Neuron (in vitro differentiated cells): ENCODE results near the gene BIRC7.

Source experiments
- H2AFZ ChIP-seq: one replicate; pipeline ENCODE4 v1.6.1; 2013; ENCODE audit warnings: low read depth, mild to moderate bottlenecking, inconsistent platforms, low read length, moderate library complexity
- H3K27me3 ChIP-seq: one replicate; pipeline ENCODE4 v1.6.1; 2013; ENCODE audit warnings: low read length; ENCODE audit not compliant: insufficient read depth
- H3K36me3 ChIP-seq: one replicate; pipeline ENCODE4 v1.6.1; 2013; ENCODE audit warnings: low read length; ENCODE audit not compliant: insufficient read depth
- H3K4me1 ChIP-seq: one replicate; pipeline ENCODE4 v1.6.1; 2013; ENCODE audit warnings: low read length; ENCODE audit not compliant: insufficient read depth
- H3K4me3 ChIP-seq: 2 replicates; pipeline ENCODE4 v1.5.1; 2013; ENCODE audit warnings: mild to moderate bottlenecking, low read length, moderate library complexity
- H3K9me3 ChIP-seq: one replicate; pipeline ENCODE4 v1.6.1; 2013; ENCODE audit warnings: low read length

Gene BIRC7

DNA sequence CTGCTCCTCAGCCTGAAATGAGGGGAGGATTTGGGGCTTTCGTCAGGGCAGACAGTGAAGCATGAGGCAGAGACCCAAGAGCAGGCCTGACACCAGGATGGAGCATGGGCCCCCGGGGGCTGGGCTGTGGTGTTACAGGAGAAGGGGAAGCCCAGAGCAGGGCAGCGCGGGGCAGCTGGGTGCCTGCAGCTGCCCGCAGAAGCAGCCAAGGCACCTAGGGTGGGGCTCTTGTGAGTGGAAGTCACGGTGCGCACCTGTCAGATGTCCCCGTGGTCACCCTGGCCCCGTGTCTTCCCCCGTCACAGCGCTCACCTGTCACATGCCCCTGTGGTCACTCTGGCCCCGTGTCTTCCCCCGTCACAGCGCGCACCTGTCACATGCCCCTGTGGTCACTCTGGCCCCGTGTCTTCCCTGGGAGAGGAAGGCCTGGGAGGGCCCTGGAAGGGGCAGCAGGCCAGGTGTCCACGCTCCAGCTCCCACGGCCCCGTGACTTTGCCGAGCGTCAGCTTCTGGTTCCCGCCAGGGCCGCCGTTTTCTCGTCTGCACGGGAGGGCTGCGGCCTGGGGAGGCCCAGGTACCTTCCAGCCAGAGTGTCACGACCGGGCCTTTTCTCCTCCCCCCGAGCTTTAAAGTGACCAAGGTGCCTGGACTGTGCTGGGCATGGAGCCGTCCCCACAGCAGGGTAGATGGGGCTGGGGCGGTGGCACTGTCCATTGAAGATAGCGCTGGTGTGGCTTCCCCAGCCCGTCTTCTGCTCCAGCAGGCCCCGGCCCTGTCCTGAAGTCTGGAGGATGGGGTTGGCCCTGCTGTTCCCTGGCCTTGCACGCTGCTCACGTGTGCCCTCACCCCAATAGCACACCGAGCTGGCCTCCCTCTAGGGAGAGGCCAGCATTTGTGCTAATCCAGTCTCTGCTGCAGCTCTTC lies 46.3 kb downstream of the BIRC7 start:
- Histone ChIP-seq H3K36me3 (peaks cover 68% of the 10 kb centered on the region), H3K4me3 (no peak overlapping the region), H3K4me1 (no peaks in the 10 kb centered on the region), H3K9me3 (no peaks in the 10 kb centered on the region), H3K27me3 (no peaks in the 10 kb centered on the region), H2AFZ (no peak overlapping the region)

DNA sequence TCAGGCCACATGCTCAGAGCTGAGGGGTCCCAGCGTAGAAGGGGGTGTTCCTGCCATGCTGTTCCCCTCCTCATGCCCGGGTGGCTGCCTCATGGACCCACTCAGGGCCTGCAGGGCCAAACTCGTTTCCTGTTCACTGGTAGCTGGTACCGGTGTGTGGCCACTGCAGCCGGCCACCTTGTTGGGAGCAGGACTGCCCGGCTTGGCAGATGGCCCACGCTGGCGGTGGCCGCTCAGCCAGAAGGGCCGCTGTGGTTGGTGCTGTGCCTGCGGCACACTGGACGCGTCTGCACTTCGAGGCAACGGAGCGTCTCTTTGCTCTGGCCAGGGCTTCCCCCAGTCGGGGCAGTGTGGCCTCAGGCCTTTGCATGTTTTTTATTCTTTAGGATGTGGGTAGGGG lies 47.2 kb downstream of the BIRC7 start:
- H3K9me3 ChIP-seq = no peaks in the 10 kb centered on the region
- peaks cover 66% of the 10 kb centered on the region for H3K36me3 ChIP-seq

DNA sequence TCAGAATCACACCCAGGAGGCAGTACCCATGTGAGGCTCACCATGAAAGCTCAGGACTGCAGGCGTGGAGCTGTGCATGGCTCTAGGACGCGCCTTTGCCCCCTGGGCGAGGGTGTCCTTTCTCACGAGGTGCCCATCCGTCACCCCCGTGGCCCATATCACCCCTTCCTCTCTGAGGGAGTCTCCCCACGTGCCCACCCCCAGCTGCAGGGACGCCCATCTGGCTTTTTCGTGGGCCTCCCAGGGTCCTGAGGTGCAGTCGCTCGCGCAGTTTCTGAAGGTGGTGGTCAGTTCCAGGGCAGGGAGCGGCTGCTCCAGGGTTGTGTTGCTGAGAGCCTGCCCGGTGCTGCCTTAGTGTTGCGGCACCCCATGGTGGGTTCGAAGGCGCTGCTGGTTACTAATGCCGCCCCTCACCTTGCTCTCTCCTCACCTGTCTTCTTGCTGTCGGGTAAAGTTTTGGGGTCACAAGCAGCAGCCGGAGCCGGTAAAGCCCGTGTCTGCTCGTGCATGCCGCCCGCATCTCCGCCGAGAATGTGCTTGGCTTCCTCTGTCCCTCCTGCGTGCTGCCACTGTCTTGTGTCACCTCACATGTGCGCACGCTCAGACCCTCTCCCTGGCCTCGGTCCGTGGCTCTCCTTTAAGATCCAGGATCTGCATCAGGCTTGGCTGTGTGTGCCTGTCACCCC lies 47.8 kb downstream of the BIRC7 start:
- no peak overlapping the region for H3K4me3 ChIP-seq
- H3K27me3 ChIP-seq = no peaks in the 10 kb centered on the region
- H3K36me3 ChIP-seq = peaks cover 66% of the 10 kb centered on the region
- H3K9me3 ChIP-seq = no peaks in the 10 kb centered on the region
- no peaks in the 10 kb centered on the region for H3K4me1 ChIP-seq
- no peak overlapping the region for H2AFZ ChIP-seq

More for the DNA sequence above, 47.2 kb downstream of the BIRC7 start:
- H3K4me3 ChIP-seq = no peak overlapping the region
- no peaks in the 10 kb centered on the region for H3K27me3 ChIP-seq
- H3K4me1 ChIP-seq = no peaks in the 10 kb centered on the region
- no peak overlapping the region for H2AFZ ChIP-seq

DNA sequence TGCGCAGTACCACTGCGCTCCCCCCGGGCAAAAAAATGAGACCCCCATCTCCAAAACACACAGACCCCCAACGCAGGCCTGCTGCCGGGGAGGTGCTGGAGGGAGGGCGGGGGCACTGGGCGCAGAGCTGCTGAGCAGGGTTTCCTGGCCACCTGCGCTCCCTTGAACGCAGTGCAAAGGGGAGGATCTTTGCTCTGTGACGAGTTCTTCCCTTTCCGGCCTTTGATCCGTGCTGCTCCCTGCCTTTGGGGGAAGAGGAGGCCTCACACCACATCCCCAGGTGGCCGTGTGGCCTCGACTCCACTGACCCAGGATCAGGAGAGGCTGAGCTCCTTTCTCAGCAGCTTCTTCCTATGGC lies 48.4 kb downstream of the BIRC7 start:
- H3K4me3 ChIP-seq = no peak overlapping the region
- no peaks in the 10 kb centered on the region for H3K27me3 ChIP-seq
- no peak overlapping the region for H2AFZ ChIP-seq
- H3K4me1 ChIP-seq = no peaks in the 10 kb centered on the region
- H3K9me3 ChIP-seq = no peaks in the 10 kb centered on the region
- H3K36me3 ChIP-seq = peaks cover 66% of the 10 kb centered on the region

DNA sequence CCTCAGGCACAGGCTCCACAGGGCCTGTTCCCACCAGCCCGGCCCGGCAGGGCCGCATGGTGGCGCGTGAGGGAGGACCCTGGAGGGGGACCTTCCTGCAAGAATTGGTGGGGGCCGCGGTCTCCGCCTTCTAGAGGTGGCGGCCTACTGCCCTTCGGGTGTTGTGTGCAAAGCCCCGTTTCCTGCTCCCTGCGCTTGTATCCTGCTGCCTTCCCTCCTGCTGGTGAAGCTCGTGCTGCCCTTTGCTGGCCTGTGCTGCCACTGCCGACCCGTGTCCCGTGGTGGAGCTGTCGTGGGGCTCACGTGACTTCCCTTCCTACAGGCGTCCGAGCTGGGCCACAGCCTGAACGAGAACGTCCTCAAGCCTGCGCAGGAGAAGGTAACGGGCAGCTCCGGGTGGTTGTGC lies 48.8 kb downstream of the BIRC7 start:
- Histone ChIP-seq H3K4me3 (no peak overlapping the region), H3K36me3 (peaks cover 64% of the 10 kb centered on the region), H3K9me3 (no peaks in the 10 kb centered on the region), H3K4me1 (no peaks in the 10 kb centered on the region), H2AFZ (no peak overlapping the region), H3K27me3 (no peaks in the 10 kb centered on the region)

DNA sequence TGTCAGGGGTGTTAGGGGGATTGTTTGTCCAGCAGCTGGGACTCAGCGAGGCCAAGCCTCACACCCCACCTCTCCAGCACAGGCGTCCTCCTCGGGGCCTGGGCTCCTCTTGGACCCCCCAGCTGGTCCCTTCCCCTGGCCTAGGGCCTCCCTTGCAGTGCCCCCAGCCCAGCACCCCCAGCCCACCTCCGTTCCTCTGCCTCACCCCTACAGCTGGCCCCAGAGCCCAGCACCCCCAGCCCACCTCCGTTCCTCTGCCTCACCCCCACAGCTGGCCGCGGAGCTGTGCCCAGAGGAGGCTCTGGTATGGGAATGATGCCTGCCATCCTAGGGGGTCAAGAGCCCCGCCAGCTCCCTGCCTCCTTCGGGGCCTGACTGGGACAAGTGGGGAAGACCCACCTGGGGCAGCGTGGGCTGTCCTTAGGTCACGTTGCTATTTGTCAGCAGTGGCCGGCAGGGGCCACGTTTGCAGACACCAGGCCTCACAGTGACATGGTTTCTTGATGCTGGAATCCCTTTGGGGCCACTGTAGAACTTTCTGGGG lies 49.3 kb downstream of the BIRC7 start:
- Histone ChIP-seq H2AFZ (no peak overlapping the region), H3K4me1 (no peaks in the 10 kb centered on the region), H3K9me3 (no peaks in the 10 kb centered on the region), H3K4me3 (no peak overlapping the region), H3K27me3 (no peaks in the 10 kb centered on the region), H3K36me3 (peaks cover 61% of the 10 kb centered on the region)

DNA sequence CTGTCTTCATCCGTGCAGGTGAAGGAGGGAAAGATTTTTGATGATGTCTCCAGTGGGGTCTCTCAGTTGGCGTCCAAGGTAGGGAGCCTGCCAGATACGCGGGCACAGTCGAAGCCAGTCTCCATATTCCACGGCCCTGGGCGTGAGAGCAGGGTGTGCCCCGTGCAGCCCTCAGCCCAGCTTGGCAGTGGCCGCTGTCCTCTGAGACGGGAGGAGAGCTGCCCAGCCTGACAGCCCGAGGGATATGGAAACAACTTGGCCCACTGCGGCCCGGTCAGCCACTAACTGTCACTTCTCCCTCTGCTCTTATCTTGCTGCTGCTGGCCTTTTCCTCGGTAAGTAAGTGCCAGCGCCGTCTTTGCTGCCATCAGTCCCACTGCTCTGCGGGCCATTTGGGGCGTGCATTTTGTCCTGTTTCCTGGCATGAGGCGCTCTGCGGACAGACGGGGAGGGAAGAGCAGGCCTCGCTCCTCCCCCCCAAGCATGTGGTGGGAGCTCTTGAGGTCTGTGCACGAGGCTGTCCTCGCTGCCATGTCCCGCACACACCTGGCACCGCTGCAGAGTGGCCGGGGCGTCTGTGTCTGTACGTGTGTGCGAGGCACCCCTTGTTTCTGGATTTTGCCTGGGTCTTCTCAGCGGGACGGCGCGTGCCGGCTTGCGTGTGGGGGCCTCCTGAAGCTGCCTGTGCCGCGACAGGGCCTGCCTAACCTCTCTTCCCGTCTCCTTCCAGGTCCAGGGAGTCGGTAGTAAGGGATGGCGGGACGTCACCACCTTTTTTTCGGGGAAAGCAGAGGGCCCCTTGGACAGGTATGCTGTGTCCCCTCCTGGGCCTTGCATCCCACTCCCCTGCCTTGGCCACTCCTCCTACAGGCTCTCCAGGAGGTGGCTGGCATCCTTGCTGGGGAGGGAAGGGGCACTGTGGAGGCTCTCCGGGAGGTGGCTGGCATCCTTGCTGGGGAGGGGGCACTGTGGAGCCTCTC lies 50.2 kb downstream of the BIRC7 start:
- H3K36me3 ChIP-seq = peaks cover 54% of the 10 kb centered on the region
- no peak overlapping the region for H3K4me3 ChIP-seq
- no peaks in the 10 kb centered on the region for H3K9me3 ChIP-seq
- H2AFZ ChIP-seq = no peak overlapping the region
- no peaks in the 10 kb centered on the region for H3K4me1 ChIP-seq
- no peaks in the 10 kb centered on the region for H3K27me3 ChIP-seq

DNA sequence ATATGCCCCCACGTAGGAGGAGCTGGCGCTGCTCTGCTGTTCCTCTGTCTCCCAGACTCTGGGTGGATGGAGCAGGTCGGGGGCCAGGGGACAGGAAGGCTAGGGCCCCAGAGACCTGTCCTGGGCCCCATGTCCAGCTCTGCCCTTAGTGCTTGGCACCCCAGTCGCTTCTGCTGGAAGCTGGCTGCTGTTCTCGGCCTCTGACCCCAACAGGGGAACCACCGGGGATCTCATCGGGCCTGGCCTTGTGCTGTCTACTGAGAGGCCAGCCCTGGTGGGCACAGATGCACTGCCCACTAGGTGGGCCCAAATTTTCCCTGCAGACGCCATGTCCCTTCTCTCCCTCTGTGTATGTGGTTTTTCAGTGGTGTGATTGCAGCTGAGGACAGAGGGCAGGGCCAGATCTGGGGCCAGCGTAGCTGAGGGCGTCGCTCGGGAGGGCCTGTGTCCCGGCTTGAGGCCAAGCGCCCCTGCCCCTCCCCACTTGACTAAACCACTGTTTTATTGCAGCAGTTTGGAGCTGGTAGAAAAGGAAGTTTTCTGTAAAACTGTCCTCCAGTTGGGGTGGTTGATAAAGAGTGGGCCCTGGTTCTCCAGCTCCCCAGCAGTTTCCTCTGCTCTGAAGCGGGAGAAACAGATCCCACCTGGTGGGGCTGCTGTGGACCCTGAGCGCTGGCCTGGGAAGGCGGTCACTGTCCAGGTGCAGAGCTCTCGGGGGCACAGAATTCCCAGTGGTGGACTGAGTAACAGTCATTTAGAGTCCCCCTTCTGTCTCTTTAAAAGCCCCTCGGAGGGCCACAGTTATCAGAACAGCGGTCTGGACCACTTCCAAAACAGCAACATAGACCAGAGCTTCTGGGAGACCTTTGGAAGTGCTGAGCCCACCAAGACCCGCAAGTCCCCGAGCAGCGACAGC lies 51.3 kb downstream of the BIRC7 start:
- Histone ChIP-seq H3K9me3 (no peaks in the 10 kb centered on the region), H3K27me3 (no peaks in the 10 kb centered on the region), H2AFZ (no peak overlapping the region), H3K4me3 (no peak overlapping the region), H3K4me1 (no peaks in the 10 kb centered on the region), H3K36me3 (peaks cover 46% of the 10 kb centered on the region)

DNA sequence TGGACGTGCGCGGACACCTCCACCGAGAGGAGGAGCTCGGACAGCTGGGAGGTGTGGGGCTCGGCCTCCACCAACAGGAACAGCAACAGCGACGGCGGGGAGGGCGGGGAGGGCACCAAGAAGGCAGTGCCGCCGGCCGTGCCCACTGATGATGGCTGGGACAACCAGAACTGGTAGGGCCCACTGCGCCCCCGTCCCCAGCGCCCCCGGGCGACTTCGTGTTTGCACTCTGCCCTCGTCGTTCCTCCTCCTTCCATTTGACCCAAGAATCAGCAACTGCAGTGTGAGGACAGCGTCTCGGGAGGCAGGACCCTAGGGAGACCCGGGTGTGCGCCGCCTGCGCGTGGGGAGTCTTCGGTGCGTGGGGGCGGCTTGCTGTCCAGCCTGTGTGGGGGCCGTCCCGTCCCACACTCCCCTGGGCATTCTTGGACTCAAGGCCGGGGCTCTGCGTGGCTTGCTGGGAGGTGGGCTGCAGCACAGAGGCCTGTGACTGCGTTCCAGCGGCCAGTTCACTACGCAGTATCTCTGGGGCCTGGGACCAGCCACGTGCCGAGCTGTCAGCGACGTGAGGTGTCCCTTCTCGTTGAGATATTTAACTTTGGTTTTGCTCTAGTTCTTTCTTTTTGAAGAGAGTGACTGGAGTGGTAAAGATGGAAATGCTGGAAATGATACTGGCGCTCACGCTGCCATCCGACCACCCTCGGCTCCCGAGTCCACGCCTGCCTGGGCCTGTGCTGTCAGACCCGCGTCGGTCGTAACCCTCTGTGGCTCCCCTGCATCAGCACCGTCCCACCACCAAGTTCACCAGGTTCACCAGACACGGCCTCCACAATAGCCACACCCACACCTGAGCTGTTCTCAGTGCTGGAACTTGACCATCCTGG lies 52.2 kb downstream of the BIRC7 start:
- no peaks in the 10 kb centered on the region for H3K27me3 ChIP-seq
- no peak overlapping the region for H3K4me3 ChIP-seq
- H3K36me3 ChIP-seq = peaks cover 37% of the 10 kb centered on the region
- H2AFZ ChIP-seq = no peak overlapping the region
- H3K9me3 ChIP-seq = no peaks in the 10 kb centered on the region
- no peaks in the 10 kb centered on the region for H3K4me1 ChIP-seq

DNA sequence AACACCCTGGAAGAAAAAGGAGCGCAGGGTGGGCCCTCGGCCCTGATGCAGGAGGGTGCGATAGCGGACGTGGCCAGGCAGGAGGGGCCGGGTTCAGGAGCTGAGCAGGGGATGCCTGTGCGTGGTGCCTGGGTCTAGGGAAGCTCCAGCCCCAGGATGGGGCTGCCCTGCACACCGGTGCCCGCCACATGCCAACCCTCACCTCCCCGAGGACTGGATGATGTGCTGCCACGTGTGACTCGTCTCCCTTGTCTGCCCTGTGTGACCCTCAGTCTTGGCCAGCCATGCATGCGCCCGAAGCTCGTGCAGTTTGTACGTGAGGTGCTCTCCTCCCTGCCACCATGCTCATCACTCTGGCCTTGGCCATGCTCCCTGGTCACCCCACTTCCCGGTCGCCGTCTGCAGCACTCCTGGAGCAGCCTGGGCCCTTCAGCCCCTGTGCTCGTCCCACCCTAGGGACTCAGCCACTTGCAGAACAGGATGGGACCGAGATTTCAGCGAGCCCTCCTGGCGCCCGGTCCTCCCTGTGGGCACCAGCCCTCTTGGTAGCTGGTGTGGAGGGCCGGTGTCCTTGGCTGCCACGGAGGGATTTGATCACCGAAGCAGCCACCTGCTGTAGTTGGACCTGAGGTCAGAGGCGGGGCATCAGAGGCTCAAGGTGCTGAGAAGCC lies 53.0 kb downstream of the BIRC7 start:
- peaks cover 32% of the 10 kb centered on the region for H3K36me3 ChIP-seq
- H3K9me3 ChIP-seq = no peaks in the 10 kb centered on the region
- H3K27me3 ChIP-seq = no peaks in the 10 kb centered on the region
- H3K4me3 ChIP-seq = no peak overlapping the region
- H2AFZ ChIP-seq = no peak overlapping the region
- H3K4me1 ChIP-seq = no peaks in the 10 kb centered on the region
